ENCODE measurements around the gene TIGD3.

TIGD3 gene

DNA sequence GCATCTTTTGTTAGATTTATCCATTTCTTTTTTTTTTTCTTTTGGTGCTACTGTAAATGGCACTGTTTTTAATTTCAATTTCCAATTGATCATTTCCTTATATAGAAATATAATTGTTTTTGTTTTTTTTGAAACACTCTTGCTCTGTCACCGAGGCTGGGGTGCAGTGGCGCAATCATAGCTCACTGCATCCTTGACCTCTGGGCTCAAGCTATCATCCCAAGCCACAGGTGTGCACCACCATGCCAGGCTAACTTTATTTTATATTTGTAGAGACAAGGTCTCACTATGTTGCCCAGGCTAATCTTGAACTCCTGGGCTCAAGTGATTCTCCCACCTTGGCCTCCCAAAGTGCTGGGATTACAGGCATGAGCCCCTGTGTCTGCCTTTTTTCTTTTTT, 48.2 kb downstream of the TIGD3 start:
- Histone ChIP-seq H3K9me3 (ENCODE audit: control insufficient read depth, low read length) (no peaks in the 10 kb centered on the region), H3K9ac (ENCODE audit: low read length) (no peak overlapping the region), H3K36me3 (ENCODE audit: control insufficient read depth, insufficient read depth, low read length, severe bottlenecking) (peaks cover 90% of the 10 kb centered on the region), H3K4me3 (ENCODE audit: low read length) (no peak overlapping the region), H3K4me1 (ENCODE audit: control insufficient read depth, insufficient read depth, low read length) (no peaks in the 10 kb centered on the region), H3K27me3 (replicated peaks; ENCODE audit: control insufficient read depth, insufficient read depth, low read length) (no peaks in the 10 kb centered on the region)
- no peak for DNase-seq (ENCODE audit: low read depth)

DNA sequence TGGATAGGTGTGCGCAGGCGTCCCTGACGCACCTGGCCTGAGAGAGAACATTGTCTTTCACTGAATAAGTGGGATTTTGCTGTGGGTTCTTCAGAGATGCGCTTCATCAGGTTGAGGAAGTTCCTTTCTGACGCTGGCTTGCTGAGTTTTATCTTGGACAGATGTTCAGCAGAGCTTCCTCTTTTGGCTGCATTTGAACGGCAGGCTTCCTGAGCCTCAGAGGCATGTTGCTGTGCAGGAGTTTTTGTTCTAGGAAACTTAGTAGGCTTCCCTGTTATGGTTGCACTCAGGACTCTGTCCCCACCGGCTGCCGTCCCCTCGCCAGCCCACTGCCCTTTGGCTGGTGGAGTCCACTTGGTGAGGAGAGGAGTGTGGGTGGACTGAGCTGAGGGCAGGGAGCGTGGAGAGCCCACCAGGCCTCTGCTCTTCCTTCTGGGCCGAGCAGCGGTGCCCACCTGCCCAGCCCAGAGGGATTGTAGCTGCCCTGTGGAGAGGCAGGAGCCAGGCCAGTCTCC, 49.1 kb downstream of the TIGD3 start:
- H3K27me3 ChIP-seq (replicated peaks; ENCODE audit: control insufficient read depth, insufficient read depth, low read length): no peaks in the 10 kb centered on the region
- DNase-seq (ENCODE audit: low read depth): no peak
- H3K36me3 ChIP-seq (ENCODE audit: control insufficient read depth, insufficient read depth, low read length, severe bottlenecking): peaks cover 90% of the 10 kb centered on the region
- no peak overlapping the region for H3K4me3 ChIP-seq (ENCODE audit: low read length)
- H3K4me1 ChIP-seq (ENCODE audit: control insufficient read depth, insufficient read depth, low read length): no peaks in the 10 kb centered on the region
- no peaks in the 10 kb centered on the region for H3K9me3 ChIP-seq (ENCODE audit: control insufficient read depth, low read length)
- H3K9ac ChIP-seq (ENCODE audit: low read length): no peak overlapping the region

DNA sequence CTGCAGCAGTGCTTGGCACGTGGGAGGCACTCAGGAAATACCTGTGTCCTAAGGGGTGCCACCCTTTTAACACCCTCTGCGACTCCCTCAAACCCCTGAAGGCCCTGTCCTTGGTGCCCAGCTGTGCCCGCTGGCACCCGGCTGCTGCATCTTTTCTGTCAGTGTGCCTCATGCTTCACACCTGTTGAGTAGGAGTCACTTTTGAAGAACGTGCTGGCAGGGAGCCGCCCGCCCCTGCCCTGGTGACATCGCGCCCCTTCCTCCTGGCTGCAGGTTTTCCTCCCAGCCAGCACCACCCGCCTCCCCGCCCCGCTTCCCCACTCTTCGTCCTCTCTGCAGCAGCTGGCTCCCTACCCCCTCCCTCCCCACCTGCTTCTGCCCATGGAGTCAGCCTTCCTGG, 49.7 kb downstream of the TIGD3 start:
- Histone ChIP-seq H3K4me1 (ENCODE audit: control insufficient read depth, insufficient read depth, low read length) (no peaks in the 10 kb centered on the region), H3K9me3 (ENCODE audit: control insufficient read depth, low read length) (no peaks in the 10 kb centered on the region), H3K36me3 (ENCODE audit: control insufficient read depth, insufficient read depth, low read length, severe bottlenecking) (peaks cover 92% of the 10 kb centered on the region), H3K9ac (ENCODE audit: low read length) (no peak overlapping the region), H3K4me3 (ENCODE audit: low read length) (no peak overlapping the region), H3K27me3 (replicated peaks; ENCODE audit: control insufficient read depth, insufficient read depth, low read length) (no peaks in the 10 kb centered on the region)
- no peak for DNase-seq (ENCODE audit: low read depth)

DNA sequence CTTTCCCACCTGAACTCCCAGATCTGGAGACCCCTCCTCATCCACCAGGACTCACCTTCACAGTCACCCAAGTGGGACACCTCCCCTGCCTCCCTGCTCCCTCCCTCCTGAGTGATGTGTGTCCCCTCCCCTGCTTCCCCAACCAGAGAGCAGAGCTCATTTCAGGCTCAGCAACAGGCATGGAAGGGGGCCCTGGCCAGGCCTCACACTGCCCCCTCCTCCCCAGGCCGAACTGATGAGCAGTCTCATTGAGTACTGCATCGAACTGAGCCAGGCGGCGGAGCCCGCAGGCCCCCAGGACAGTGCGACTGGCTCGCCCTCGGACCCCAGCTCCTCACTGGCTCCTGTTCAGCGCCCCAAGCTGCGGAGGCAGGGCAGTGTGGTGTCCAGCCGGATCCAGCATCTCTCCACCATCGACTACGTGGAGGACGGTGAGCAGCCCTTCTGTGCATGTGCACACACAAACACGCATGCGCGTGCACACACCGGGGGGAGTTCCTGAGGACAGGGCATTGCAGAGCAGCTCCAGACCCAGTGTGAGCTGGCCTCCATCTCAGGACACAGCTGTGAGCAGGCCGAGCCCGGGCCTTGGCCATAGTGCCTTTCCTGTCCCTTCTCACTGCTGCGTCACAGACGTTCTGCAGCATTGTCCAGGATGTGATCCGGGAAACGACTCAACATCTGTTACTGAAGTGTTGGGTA, 50.2 kb downstream of the TIGD3 start:
- peaks cover 92% of the 10 kb centered on the region for H3K36me3 ChIP-seq (ENCODE audit: control insufficient read depth, insufficient read depth, low read length, severe bottlenecking)
- no peaks in the 10 kb centered on the region for H3K27me3 ChIP-seq (replicated peaks; ENCODE audit: control insufficient read depth, insufficient read depth, low read length)
- H3K4me1 ChIP-seq (ENCODE audit: control insufficient read depth, insufficient read depth, low read length): no peaks in the 10 kb centered on the region
- H3K4me3 ChIP-seq (ENCODE audit: low read length): no peak overlapping the region
- H3K9me3 ChIP-seq (ENCODE audit: control insufficient read depth, low read length): no peaks in the 10 kb centered on the region
- DNase-seq (ENCODE audit: low read depth): no peak
- no peak overlapping the region for H3K9ac ChIP-seq (ENCODE audit: low read length)

Measured in adipocyte (in vitro differentiated cells).